GM19351 (cell line): ENCODE results near the gene SNX30.
A peak's percentile ranks its signal among the peaks of the same experiment; 100 is the strongest.

Experiments
- ATAC-seq: cut with Tn5 transposase; IDR thresholded peaks from one replicate; pipeline ENCODE4 v1.9.1; 2021; ENCODE audit warnings: mild to moderate bottlenecking, moderate library complexity; ENCODE audit not compliant: unreplicated experiment

Gene SNX30

DNA sequence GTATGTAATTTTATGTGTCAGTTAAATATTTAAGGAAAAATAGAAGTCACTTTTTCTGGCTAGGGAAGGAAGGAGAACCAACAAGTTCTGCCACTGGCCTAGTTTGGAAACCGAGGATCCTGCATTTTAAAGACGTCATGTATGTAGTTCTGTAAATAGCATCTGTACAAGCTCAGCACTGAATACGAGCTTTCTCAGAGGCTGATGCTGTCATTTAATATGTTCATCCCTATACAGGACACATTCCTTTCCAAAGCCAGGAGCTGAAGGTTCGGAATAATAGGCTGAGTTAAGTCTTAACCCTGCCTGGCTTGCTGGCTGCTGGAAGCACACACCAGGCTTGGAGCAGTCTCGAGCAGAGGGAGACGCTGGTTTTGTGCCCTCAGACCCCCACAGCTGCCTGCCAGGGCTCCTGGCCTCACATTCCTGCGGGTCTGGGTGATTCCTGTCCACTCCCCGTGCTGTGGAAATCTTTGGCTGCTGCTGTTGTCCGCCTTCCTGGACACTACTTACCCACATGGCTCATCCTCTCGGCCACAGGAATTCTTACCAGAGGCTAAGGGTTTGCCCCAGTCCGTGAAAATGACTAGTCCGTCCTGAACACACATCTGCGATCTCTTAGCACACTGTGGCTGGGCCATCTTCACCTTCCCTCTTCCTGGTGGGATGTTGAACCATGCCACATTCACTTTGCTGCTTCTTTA is 103.5 kb downstream of the SNX30 start:
- no peak for ATAC-seq

DNA sequence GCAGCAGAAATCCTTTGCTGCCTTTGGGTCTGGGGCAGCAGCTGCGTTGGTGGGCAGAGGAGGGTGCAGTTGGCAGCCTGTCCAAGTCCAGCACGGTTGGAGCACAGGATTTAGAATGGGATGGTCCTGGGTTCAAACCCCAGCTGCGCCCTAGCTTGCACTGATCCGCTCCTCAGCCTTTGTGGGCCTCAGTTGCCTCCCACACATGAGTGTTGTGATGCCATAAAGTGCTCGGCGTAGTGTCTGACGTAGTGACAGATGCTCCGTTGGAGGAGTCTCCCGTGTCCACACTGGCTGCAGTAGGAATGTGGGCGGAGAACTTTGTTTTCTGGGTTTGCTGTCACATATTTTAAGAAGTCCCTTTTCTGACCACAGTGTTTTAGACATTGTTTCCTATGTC is 104.1 kb downstream of the SNX30 start:
- no peak for ATAC-seq

DNA sequence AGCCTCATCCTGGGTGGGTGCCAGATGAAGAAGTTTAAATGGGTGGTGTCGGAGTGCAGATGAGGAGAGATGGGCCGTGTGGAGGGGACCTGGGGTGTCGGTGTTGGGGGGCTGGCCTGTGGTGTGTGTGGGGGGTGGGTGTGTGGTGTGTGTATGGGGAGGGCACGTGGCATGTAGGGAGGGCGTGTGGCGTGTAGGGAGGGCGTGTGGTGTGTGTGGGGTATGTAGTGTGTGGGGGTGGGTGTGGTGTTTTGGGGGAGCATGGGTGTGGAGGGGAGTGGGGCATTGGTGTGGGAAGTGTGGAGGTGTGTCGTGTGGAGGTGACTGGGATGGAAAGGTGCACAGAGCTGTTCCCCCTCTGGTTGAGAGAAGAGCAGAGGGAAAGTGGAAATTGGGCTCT is 105.6 kb downstream of the SNX30 start:
- ATAC-seq = no peak

DNA sequence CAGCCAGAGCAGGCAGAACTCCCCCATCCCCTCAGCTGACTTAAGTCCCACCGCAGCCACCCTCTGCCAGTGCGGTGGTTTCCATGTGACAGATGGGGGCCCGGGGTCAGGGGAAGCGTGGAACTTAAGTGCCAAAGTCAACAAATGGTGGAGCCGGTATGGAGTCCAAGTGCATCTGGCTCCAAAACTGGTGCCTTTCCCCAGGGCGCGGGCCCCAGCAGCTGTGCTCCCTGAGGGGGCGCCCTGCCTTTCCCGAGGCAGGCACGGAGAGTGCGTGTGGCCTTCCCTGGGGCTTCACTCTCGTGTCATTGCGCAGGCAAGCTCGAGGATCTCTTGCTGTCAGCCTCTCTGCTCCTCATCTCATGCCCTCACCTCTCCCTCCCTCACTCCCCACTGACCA is 106.3 kb downstream of the SNX30 start:
- ATAC-seq = no peak

DNA sequence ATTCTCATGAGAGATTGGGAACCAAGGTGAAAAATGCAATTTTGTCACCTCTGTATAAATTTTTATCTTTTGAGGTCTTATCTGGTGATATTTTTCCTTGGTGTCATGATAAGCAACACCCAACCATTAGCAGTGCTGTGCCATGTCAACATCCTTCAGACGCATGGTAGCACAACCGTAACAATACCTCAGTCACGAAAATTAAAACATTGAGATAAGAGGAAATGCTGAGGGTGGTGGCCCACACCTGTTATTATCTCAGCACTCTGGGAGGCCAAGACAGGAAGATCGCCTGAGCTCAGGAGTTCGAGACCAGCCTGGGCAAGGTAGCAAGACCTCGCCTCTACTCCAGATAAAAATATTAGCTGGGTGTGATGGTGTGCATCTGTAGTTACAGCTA is 107.4 kb downstream of the SNX30 start:
- ATAC-seq = no peak

DNA sequence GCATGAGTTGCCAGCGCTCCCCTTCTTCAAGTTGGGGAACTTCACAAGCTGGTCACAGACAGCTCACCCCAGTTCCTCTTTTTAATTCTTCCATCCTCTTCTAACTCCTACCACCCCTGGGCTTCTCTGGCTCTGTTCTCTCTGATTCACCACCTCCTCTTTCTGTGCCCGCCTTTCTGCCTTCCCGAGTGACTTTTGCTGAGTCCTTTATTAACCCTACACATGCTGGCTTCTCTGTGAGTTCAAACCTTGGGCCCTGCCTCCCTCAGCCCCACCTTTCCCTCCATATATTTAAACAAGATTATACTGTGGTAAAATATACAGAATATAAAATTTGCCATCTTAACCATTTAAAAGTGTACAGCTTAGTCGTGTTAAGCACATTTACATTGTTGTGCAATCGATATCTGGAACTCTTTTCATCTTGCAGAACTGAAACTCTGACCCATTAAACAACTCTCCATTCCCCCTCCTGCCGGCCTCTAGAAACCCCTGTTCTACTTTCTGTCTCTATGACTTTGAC is 108.1 kb downstream of the SNX30 start:
- peak; percentile 75 for ATAC-seq

DNA sequence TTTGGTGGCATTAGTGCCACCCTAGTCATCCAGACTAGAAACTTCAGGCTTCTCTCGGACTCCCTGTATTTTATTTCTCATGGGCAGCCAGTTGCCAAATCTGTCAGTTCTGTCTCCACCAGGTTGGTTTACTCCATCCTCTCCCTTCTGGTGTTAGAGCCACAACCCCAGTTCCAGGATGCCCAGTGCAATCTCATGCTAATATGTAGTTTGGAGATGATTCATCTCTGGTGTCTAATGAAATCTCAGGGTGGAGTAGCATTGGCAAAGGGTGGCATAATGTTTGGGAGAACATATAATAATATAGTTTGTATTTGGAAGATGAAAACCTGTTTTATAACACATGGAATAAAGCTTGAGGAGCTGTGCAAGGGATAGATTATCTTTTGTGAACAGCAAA is 109.9 kb downstream of the SNX30 start:
- ATAC-seq = no peak

DNA sequence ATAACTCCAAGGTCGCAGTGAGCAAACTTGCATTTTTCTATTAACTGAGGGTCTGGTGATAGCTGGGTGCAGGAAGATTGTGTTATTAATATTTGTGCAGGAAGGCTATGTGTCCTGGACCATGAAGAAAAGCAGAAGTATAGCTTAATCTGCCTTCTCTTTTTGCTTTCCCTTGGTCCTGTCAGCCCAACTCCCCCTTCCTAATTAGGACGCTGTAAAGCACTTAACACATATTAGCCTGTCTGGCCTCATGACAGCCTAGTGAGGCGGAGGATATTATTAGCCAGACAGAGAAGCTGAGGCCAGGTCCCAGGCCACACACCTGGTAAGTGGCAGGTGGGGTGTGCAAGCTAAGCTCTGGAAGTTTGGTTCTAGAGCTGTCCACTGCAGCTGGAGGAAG is 110.6 kb downstream of the SNX30 start:
- no peak for ATAC-seq

DNA sequence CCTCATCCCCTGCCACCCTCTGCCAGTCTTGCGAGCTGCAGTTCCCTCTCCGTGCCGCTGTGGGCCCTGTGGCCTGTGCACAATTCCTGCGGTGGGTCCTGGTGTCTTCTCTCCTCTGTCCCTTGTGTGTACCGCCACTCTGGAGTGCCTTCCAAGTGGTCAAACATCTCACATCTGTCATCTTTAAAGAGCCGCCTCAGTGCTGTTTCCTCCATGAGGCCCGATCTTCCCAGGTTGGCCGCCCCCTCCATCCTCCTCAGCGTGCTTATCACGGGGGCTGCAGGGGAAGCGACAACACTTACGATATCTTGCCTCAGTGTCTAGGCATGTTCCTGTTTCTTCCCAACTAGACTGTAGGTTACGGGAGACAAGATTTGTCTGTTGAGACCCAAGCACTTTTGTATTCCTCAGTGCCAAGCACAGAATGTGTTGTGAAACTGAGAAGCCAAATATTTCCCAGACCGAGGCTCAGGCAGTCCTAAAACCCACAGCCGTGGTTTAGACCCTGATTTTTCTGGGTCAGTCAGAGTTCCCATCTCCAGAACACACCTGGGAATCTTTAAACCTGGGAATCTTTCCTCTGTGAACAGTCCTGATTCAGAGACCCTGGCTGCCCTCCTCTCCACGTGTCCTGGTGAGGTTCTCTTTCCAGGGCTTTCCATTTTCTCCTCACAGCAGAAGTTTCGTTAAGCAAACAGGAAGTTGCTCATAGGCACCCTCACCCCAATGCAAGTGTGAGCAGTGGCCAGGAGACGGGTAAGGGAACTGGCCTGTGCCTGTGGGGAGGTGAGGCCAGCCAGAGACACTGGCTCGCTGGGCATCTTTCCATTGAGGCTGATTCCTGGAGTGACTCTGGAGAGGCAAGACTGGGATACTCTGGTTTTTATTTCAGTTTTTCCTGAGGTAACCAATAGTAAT is 111.3 kb downstream of the SNX30 start:
- ATAC-seq = no peak

DNA sequence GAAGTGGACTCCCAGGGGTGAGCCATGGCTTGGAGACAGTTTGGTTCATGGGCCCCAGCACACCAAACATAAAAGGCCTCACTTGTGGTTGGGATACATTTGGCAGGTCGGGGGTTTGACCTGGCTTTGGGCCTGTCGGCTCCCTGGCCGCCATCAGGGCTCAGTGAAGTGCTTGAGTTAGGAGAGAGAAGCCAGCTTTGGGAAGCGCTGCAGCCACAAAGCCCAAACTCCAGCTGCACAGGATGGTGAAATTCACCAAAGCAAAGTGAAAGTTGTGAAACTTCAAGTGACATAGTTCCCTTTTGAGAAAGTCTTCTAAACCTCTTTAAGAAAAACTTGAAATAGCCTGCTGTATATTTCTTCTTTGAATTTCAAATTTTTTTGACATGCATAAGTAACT is 112.7 kb downstream of the SNX30 start:
- ATAC-seq = no peak

DNA sequence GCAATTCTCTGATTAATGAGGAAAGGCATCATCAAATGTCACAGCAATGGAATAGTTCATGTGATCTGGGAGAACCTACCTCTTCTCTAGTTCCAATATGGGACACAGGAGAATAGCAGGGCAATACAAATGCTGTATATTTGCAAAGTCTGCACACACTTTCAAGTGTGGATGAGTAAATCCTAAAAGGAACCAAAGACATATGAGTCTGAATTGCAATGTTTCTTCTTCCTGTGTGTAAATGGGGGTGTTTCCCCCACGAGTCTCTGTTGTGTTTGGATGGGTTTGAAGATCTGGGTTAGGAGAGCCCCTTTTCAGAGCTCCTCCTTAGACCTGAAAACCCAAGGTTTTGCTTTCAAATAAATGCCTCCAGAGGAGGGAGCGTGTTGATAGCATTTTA is 113.2 kb downstream of the SNX30 start:
- ATAC-seq = no peak

DNA sequence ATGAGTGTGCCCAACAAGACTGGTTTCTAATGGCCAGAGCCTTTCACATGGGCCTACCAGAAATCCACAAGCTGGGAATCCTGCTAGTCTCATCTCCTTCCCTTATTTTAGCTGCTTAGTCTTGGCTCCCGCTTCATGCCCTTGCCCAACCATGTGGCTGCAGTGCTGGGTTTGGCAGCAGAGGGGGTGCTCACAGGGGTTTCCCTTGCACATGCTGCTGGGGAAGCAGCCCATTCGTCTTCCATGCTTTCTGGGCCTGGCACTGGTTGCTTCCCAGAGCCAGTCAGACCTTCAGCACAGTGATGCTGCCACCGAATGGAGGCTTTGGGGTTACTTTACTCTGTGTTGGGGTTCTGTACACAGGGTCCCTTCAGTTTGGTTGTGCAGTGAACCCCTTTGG is 113.8 kb downstream of the SNX30 start:
- ATAC-seq = no peak

DNA sequence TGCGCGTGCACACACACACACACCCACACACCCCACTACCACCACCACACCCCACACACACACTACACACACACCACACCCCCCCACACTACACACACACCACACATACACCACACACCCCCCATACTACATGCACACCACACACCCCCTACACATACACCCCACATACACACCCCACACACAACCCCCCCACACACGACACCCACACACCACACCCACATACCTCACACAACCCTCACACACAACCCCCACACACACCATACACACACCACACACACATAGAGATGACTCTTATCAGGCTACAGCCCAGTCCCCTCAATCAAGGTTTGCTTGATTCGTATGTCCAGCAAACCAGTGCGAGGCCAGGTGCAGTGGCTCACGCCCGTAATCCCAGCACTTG is 114.4 kb downstream of the SNX30 start:
- ATAC-seq = no peak

DNA sequence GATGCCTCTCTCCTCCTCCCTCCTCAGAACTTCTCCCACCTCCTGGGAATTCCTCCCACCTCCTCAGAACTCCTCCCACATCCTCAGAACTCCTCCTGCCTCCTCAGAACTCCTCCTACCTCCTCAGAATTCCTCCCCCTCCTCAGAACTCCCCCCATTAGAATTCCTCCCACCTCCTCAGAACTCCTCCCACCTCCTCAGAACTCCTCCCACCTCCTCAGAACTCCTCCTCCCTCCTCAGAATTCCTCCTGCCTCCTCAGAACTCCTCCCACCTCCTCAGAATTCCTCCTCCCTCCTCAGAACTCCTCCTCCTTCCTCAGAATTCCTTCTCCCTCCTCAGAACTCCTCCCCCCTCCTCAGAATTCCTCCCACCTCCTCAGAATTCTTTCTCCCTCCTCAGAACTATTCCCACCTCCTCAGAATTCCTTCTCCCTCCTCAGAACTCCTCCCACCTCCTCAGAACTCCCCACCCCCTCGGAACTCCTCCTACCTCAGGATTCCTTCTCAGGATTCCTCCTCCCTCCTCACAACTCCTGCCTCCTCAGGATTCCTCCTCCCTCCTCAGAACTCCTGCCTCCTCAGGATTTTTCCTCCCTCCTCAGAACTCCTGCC is 116.2 kb downstream of the SNX30 start:
- no peak for ATAC-seq

DNA sequence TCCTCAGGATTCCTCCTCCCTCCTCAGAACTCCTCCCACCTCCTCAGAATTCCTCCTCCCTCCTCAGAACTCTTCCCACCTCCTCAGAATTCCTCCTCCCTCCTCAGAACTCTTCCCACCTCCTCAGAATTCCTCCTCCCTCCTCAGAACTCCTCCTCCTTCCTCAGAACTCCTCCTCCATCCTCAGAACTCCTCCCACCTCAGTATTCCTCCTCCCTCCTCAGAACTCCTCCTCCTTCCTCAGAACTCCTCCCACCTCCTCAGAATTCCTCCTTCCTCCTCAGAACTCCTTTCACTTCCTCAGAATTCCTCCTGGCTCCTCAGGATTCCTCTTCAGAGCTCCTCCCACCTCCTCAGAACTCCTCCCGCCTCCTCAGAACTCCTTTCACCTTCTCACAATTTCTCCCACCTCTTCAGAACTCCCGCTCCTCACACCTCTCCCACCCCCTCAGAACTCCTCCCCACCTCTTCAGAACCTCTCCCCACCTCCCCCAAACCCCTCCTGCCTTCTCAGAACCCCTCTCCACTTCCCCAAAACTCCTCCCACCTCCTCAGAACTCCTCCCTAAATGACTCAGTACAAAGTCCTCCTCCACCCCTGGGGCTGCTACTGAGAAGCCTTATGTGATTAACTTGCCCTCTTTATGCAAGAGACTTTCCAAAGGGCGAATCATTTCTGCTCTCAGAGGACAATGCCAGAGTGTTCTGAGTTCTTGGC is 116.9 kb downstream of the SNX30 start:
- ATAC-seq = no peak

DNA sequence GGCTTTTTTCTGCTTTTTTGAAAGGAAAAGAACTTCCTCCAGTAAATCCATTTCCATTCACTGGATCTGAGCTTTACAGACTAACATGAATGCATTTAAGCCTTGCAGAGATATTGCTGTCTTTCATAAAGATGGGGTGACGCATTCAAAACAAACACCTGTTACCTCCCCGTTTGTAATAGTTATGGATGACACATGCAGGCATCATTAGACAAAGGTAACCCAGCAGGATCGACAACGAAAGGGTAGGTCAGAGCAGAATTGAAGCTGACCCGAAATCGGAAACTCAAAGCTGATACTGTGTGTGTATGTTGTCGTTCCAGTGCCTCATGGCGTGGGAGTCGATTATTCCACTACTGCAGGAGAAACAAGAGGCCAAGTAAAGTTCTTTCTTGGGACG is 117.9 kb downstream of the SNX30 start:
- no peak for ATAC-seq

DNA sequence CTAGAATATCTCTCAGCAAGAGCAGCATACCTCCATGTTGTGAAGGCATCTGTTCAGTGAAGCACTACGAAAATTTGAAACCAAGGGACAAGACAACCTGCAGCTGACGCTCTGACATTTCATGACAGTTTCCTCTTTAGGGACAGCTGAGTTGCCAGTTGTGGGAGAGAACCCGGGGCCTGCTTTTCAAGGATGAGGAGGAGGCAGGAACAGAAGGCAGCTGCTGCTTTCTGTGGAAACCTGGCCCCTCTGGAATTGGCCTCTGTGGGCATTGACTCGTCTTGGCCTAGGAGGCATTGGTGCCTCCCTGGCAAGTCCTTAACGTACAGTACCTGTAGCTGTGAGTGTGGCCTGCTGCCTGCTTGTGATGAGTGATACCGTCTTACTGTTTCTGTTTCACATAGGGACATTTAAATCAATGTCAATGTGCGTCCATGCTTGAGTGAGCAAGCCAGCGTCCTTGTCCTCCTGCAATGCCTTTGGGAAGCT is 118.5 kb downstream of the SNX30 start:
- peak; percentile 65 for ATAC-seq

DNA sequence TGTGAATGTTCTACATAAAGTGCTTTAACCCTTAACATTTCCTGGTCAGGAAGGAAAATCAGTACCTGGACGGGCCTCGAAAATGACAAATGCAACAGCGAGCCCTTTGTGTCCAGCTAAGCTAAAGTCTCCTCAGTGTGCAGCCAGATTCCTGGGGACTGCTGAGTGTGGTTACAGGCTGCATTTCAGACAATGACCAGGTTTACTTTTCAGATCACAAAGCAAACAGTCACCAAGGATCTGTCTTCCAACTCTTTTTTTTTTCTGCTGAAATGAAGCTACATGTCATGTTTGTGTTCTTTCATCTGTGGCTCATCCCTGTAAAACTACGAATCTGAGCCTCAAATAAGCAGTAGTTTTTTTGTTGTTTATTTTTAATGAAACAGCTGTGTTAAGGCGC is 119.4 kb downstream of the SNX30 start:
- no peak for ATAC-seq

DNA sequence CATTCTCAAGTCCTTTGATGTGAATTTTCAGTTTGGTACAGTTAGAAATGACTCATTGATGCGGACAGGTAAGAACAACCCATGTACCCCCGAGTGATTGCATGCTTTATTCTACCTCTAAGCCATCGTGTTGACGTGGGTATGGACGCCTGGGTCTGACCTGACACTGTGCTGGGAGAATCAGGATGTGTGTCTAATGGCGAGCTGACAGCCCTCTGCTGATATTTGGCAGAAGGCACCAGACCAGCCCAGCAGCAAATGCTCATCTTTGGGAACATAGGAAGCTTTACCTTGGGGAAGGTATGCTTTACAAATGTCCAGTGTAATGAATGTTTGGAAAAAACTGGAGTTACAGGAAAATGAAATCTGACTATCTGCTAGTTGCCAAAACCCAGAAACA is 120.0 kb downstream of the SNX30 start:
- ATAC-seq = no peak

DNA sequence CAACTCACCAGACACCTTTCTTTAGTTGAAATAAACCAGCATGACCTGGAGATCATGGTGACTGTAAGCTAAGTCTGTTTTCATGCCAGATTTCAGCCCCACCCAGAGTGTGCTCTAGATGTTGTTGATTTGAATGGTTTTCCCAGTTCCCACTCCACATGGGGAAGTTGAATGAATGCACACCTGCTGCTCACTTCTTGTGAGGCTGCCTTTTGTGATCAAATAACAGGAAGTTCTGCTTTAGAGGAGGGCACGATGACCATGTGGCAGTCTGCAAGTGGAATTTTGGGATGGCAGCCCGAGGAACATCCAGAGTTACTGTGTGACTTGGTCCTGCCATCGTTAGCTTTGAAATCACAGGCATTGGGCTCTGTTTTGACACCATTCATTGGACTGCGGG is 121.5 kb downstream of the SNX30 start:
- no peak for ATAC-seq
